CD4-positive, alpha-beta T cell treated with Interleukin-15 for 1 hour (primary cell): Measurements from ENCODE around the gene TMEM30B.

Experiments
- DNase-seq: peaks from one replicate; pipeline ENCODE4 v3.0.0-alpha.2; 2020

The TMEM30B gene

DNA sequence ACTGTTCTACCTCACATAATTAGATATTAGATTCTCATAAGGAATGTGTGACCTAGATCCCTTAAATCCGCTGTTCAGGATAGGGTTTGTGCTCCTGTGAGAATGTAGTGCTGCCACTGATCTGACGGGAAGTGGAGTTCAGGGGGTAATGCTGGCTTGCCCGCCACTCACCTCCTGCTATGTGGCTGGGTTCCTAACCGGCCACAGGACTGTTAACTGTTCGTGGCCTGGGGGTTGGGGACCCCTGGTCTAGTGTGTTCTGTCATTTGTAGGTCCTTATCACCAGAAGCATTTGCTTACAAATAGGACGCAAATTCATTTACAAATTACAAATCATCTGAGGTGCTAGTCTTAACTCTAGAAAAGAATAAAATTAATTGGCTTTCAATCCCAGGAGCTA is 16.4 kb upstream of the TMEM30B start:
- no peak for DNase-seq

DNA sequence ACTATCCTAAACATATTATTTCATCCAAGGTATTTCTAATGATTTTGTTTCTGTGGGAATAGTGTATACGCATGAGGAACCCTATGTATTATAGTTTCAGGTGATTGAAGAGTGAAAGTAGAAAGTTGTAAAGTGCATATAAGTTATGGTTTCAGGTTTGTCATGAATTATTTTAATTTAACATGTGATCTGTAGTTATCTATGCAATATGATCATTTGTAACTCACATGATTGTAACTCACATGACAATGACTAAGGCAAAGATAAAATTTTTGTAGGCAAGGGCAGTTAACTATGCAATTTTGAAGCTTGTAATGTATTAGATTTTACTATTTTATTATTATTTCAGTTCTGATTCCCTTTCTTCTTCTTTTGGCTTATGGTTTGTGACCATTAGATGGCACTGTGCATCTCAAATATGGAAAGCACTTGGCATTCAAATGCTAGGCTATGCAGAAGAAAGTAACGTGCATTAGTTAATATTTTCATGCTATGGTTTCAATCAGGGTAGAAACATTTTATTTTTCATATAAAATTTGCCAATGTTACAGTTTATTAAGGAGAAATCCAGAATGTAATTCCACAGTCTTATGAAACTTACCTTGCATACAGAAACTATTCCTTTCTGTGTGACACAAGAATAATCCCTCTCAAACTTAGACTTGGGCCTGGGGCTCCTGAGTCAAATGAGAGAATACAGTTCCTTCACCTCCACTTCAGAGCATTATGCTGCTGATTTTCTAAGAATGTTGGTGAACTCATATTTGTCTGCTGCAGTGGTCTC is 15.8 kb upstream of the TMEM30B start:
- DNase-seq: no peak

DNA sequence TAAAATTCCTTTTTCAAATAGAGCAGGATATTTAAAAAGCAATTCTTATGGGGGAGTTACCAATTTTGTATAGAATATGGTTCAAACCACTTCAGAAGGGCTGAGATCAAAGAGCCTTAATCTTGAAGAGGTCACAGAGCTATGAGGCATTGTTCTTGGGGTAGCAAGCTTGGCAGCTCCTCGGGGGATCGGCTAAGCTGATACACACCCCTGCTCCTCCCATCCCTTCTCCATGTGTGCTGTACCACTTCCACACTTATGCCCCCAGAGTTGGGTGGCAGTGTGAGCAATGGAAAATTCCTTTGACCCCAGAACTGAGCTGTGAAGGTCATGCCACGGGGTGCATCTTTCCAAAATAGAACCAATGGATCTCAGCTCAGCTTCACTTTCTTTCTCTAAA is 15.0 kb upstream of the TMEM30B start:
- DNase-seq: no peak

DNA sequence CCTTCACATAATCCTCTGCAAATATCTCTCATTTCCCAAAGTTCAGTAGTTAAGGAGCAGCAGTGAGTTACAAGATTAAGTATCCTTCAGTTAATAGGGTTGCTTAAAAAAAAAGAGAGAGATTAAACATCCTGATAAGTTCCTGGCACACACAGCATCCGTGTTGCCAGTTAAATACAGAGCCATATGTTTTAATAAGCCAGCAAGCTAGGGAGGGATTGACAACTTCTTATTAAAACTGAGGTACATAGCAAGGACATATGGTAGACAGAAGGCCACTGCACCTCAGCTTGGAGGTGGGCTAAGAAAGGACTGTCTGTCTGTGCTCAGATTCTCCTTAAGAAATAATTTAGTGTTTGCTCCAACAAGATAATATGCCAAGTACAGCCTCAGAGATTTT is 9.6 kb upstream of the TMEM30B start:
- DNase-seq: no peak

DNA sequence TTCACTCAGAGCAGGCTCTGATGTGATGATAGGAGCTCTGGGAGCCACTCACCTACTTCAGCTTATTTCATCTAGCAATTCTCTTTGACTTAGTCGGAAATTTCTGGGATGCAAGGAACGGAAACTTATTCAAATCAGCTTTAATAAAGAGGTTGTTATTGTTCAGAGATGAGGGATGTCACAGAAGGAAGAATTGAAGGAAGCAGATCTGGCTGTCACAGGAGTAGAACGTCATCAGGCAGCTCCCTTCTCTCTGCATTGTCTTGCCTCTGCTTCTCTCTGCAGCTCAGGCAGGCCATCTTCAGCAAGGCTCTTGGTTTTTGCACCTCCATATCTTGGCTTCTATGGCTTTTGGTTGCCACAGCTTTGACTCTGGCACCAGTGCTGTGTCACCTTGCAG is 7.6 kb upstream of the TMEM30B start:
- no peak for DNase-seq

DNA sequence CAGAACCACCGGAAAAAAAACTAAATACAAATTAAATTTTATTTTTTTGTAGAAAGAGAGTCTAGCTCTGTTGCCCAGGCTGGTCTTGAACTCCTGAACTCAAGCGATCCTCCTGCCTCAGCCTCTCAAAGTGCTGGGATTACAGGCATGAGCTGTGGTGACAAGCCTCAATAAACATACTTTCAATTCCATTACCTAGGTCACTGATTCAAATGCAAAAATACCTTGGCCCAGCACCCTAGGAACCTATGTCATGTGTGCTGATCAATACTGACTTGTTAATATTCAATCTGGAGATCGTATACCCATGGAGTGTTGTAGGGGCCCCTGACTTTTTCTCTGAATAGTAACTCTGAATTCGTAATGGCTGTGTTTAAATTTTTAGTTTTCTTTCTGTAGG is 7.1 kb upstream of the TMEM30B start:
- no peak for DNase-seq

DNA sequence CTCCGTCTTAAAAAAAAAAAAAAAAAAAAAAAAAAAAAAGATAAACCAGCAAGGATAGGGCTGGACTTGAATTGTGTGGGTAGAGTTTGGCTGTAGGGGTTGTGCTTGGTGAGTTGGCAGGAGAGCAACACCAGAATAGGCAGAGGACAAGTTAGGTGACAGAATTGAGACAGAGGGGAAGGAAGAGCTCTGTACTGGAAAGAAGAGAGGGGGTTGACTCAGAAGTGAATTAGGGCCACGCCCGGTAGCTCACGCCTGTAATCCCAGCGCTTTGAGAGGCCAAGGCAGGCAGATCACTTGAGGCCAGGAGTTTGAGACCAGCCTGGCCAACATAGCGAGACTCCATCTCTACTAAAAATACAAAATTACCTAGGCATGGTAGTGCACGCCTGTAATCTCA is 6.1 kb upstream of the TMEM30B start:
- no peak for DNase-seq

DNA sequence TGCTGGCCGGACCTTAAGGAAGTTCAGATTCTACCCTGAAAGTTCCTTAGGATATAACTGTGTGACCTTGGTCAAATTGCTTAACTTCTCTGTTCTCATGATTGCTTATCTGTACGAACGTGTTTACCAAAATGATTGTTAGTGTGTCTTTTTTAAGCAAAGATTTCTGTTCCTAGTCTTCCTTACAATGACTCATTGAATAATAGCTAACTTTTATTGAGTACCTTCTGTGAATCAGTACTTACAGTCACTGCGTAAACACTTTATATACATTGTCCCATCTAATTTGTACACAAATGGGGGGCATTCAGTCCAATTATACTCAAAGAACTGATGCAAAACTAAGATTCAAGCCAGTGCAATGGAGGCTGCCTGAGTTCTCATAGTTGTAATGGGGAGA is 4.2 kb upstream of the TMEM30B start:
- DNase-seq: no peak

DNA sequence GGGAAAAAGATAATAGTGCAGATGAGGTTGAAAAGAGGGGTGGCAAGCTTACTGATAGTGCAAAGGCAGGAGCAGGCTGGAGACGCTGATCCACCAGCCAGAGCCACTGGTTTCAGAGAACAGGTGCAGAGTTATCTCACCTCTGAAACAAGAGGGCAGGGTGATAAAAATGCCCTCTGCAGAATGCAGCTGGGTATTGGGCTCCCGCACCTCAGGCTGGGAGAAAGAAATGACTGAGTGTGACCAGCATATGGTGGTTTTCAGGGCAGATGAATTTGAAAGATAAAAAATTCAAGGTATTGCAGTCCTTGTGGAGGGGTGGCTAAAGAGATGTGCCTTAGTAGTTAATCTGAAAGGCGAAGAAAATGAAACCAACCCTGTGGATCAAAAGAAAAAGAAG is 2.9 kb upstream of the TMEM30B start:
- no peak for DNase-seq

DNA sequence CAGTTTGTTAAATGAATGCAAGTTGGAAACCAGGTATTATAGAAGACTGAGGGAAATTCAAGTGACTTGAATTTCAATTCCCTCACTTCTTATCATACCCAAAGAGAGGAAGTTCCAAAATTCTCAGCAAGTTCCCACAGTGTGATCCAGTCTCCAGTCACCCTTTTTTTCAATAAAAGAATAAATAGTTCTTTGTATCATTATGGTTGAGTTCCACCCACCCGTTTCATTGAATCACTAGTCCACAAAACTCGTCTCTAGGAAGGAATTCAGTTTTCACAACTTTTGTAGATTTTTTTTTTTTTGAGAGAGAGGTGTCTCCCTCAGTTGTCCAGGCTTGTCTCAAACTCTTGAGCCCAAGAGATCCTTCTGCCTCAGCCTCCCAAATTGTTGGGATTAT is 1.6 kb upstream of the TMEM30B start:
- no peak for DNase-seq

DNA sequence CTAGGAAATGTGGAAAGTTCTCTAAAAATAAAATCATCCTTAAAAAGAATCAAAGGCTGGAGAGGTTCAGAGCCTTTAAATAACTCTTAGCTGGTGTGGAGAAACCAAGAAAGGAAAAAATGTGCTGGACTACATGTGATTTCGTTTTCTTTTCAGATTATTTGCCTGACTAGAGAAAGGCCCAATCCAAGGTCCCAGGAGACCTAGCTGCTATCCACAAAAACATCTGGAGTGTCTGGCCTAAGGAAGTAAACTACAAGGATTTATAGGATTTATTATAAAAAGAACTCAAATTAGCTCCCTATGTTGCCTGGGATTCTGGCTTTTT is 774 bp upstream of the TMEM30B start:
- no peak for DNase-seq

DNA sequence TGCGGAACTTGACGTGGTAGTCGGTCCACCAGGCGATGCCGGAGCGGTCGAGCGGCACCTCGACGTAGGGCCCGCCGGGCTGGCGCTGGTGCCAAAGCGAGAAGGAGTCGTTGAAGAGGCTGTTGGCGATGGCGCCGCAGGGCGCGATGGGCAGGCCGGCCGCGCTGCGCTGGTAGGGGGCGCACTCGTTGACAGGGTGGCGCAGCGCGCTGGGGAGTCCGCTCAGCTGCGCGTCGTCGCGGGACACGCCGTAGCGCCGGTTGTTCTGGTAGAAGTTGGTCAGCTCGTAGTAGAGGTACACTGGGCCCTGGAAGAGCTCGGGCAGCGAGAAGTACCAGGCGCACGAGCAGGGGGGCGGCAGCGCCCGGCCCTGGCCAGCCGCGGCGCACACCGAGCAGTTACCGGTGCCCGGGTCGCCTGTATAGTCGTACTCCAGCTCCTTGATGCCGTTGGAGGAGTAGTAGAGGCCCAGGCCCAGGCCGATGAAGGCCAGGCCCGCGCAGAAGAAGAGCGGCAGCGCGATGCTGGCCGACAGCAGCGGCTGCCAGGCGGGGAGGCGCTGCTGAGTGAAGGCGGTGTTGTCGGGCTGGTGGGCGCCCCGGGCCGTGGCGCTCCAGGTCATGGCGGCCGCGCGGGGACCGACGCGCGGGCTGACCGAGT is 482 bp downstream of the TMEM30B start:
- DNase-seq: peak; percentile 71

DNA sequence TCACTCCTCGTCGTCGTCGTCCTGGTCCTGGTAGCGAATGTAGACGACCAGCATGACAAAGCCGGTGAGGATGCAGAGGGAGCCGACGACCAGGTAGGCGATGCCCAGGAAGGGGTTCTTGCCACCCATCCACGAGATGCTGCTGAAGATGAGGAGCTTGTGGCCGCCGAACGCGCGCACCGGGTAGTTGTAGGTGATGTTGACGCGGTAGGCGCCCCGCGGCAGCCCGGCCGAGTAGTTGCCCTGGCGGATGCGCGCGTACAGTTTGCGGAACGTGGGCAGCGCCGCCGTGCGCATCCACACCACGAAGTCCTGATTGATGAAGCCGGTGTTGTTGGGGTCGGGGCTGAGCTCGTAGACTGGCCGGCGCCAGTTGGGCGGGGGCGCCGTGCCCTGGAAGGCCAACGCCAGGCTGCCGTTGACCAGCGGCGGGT is 1.0 kb downstream of the TMEM30B start:
- peak; percentile 18 for DNase-seq

DNA sequence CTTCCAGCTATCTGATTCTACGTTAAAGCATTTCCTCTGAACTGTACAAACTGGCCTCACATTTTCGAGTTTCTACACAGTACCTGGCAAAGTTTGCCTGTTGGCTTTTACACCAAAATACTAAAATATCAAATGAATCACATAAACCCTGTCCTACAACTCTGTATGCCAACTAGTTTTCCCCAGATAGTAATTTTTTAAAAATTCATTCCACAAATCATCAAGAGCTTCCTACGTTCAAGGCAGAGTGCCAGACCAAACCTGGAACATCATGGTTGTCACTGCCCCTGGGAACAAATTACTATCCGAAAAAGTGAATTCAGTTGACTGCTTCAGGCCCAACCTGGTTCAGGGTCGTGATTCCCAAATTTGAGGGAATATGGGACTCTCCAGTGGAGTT is 2.1 kb downstream of the TMEM30B start:
- no peak for DNase-seq

DNA sequence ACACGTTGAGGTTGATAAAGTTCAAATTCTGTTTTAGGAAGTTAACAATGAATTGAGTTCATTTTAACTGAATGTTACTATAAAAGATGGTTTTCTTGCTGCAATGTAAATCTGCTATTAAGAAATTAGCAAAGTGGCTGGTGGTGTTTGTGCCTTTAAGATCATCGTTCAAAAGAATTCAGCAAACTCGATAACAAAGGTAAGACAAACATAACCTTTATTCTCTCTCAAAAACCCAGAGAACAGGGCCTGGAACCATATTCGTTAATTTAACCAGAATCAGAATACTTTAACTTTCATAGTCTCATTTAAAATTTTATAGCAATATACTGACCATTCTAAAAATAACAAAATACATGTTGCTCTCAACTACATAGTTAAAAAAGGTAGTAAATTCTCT is 3.4 kb downstream of the TMEM30B start:
- no peak for DNase-seq

DNA sequence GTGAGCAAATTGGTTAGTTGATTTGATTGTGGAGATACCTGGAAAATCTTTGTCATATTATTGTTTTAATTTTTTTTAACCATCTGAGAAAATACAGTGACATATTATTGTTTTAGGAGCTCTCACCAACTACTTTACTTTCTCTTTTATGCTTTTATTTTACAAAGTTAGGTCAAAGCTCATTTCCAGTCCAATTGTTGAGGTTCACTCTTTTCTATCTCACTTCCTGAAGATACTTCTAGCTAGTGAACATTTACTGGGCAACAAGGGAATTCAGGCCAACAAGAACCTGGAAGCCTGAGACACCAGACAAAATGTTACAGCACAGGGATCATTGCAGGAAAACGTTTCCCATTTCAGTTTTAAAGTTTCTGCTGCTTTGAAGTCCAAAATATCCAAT is 3.9 kb downstream of the TMEM30B start:
- no peak for DNase-seq

DNA sequence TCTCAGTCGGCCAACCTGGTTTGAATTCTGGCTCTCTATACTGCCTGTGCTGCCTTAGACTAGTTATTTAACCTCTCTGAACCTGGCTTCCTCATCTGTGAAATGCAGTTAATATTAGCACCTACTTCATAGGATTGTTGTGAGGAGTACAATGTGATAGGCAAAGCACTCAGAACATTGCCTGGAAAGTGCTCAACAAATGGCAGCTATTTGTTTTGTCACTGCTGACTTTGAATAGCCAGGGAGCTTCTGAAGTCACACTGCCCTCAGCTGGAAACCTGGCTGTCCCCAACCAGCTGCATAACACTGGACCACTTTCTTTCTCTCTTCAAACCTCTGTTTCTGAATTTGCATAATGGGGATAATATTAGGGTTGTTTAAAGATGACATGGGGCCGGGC is 9.6 kb downstream of the TMEM30B start:
- DNase-seq: no peak

DNA sequence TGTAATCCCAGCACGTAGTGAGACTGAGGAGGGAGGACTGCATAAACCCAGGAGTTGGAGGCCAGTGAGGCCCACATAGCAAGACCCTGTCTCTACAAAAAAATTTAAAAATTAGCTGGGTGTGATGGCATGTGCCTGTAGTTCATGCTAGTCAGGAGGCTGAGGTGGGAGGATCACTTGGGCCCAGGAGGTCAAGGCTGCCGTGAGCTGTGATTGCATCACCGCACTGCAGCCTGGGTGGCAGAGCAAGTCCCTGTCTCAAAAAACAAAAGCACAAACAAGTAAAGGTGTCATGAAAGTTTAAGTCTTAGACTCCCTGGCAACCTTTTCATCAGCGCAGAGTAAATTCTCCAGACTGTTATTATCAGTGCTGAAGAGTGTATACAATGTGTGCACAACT is 10.4 kb downstream of the TMEM30B start:
- no peak for DNase-seq

DNA sequence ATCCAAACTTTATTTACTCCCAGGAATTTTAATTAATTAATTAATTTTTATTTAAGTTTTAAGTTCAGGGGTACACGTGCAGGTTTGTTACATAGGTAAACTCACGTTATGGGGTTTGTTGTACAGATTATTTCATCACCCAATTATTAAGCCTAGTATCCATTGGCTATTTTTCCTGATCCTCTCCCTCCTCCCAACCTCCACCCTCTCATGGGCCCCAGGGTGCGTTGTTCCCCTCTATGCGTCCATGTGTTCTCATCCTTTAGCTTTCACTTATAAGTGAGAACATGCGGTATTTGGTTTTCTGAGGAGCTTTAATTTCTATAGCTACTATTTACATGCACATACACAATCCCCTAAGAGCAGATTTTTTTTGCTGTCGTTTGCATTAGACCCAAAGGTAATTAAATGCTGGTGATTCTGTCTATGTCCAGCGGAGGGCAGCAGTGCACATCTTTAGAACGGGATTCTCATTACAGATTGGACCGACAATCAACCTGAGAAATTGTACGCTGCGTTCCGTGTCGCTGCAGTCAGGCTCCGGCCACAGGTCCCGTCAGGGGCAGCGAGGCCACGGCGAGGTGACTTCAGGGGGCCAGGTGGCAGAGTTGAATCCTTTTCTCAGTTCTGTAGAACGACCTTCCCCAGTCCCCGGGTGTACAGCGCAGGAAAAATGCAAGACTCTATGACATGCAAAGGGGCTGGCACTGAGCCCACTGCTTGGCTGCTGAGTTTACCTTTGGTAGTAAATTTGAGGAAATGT is 11.6 kb downstream of the TMEM30B start:
- peak; percentile 67 for DNase-seq

DNA sequence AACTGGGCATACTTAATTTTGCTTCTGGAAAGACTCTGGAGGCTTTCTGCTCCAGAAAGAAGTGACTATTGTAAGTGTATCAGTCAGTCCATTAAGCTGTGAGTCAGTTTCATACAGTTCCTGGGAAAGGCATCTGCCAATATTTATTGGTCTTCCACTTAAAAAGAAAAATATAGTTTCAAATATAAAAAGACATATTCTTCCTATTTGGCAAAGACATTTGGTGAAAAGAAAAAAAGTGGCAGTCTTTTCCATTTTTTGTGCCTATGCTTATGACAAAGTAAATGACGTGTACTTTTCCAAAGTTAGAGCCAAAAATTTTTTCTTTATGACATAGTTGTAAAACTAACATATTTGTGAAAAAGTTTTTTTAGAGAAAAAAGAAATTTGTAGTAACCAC is 12.3 kb downstream of the TMEM30B start:
- no peak for DNase-seq

DNA sequence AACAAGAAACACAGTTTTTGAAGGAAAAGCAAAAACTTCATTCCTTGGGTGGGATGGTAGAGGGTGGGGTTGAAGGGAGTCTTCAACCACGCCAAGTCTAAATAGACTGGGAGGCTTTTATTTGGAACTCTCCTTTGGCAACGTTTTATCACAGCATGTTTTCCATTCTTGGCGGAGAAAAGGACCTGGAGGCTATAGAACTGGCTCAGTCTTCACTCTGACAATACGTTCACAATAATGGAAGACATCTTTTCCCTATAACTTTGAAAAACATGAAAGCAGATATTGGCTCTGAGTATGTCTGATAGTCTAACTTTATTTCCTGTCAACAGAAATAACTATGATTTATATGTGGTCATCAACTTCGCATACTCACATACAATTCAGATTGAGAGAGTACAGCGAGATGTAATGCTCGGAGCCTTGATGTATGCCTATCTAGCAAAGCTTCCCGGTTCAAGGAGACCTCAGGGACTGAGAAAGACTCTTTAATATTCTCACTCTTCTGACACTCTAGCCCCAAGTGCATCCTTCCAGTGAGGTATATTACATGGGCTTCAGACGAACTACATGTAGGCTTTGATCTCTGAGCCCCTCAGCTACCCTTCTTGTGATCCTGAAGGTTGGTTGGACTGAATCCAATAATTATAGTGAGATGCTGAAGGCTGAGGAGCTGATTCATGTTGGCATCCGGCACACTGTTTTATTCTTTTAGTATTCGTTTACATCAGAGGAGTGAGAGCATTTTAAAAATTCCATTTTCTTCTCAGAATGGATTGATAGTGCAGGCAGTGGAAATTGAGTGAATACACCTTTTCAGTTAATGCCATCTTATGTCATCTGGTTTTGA is 14.0 kb downstream of the TMEM30B start:
- DNase-seq: no peak

DNA sequence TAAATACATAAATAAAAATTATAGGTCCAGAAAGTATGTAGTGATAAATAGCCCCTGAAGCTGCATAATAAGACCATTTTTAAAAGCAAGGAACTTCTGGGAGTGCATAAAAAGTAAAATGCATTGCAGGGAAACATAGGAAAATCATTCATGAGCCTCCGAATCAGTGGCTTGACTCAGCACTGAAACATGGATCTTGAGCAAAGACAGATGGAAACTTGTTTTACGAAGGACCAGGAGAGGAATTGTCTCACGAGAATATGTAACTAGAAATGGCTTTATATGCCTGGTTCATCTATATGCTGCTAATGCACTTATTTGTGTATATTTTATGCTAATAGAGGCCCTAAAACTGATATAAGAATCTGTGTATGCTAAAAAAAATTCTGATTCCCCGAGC is 14.7 kb downstream of the TMEM30B start:
- DNase-seq: no peak

DNA sequence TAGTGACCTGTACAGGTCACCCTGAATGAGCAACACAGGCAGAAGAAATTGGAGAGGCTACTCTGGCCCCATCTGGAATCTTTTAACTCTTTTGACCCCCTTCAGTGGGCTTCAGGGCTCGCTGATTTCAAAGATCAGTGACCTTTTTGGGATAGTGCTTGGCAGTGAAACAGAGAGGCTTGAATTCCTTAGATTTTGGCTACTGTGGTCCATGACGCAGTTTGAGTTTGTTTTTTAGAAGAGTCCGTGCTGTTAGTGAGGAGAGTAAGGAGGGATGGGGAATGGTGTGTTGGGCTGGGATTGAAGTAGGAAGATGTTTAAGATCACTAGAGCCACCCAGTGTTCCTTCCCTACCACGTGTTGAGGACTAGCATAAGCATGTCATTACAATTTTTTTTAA is 16.5 kb downstream of the TMEM30B start:
- no peak for DNase-seq
